Amniotic stem cell (primary cell): Measurements from ENCODE around the gene UBR2.
"Not testable (repeated sequence)": the region's sequence is repeated elsewhere in the genome, so short reads cannot be mapped to it uniquely, and the experiment has no call there.

Source experiments
- DNase-seq: peaks from one replicate; lab custom pipeline; 2025; lab: John Stamatoyannopoulos, UW

UBR2 gene

DNA sequence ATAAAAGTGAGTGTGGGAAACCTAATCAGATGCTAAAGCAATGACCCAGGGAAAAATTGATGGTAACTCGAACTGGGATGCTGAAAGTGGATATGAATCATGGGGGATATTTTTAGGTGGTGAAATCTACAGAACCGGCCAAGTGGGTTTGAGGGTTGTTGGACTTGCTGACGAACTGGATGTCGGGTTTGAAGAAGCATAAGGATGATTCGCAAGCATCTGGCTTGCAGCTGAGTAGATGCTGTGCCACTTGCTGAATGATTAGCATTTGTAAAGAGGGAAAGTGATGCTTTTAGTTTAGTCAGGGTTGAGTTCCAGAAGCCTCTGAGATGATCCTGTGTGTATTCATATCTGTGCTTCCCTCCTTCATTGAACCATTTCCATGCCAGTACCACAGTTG is 54.9 kb downstream of the UBR2 start:
- DNase-seq, result no peak

DNA sequence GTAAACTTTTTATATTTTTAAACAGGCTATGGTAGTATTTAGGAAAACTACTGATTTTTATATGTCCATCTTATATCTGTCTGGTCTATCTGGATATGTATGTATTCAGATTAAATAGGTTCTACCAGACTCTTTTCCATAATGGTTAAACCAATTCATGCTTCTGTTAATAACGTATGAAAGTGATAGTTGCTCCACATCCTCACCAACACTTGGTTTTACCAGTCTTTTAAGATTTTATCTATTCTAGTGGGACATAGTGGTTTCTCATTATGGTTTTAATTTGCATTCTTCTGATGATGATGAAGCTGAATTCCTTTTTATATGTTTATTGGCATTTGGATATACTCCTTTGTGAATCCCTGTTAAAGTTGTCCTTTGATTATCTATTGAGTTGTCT is 56.1 kb downstream of the UBR2 start:
- DNase-seq, result no peak

DNA sequence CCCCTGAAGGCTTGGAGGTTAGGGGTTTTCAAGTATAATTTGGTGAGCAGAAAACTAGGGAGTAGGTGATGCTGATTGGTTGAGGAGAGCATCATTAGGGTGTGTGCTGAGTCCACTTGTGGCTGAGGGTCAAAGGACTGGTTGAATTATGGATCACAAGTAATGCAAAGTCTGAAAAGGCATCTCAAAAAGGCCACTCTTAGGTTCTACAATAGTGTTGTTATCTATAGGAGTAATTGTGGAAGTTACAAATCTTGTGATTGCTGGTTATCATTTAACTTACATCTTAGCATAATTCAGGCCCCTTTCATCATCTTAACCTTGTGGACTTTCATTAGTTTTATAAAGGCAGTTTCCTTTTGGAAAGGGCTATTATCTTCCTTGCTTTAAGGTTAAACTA is 60.8 kb downstream of the UBR2 start:
- DNase-seq, result no peak

DNA sequence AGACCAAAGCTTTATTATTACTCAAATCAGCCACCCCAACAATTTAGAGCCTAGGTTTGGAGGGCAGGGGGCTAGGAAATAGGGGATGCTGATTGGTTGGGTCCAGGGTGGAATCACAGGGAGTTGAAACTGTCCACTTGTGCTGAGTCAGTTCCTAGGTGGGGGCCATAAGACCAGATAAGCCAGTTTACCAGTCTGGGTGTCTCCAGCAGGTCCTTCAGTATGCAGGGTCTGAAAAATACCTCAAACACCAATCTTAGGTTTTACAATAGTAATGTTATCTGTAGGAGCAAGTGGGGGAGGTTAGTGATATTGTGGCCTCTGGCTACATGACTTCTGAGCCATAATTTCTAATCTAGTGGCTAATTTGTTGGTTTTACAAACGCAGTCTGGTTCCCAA is 63.2 kb downstream of the UBR2 start:
- DNase-seq, result no peak

DNA sequence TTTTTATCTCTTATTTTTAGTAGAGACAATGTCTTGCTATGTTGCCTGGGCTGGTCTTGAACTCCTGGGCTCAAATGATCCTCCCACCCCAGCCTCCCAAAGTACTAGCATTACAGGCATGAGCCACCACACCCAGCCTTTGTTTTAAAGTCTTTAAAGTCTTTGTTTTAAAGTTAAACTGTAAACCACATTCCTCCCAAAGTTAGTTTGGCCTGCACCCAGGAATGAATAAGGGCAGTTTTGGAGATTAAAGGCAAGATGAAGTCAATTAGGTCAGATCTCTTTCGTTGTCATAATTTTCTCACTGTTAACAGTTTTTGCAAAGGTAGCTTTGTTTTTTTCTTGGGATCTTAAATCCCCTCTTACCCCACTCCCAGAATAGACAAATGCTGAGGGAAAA is 63.8 kb downstream of the UBR2 start:
- no peak for DNase-seq

DNA sequence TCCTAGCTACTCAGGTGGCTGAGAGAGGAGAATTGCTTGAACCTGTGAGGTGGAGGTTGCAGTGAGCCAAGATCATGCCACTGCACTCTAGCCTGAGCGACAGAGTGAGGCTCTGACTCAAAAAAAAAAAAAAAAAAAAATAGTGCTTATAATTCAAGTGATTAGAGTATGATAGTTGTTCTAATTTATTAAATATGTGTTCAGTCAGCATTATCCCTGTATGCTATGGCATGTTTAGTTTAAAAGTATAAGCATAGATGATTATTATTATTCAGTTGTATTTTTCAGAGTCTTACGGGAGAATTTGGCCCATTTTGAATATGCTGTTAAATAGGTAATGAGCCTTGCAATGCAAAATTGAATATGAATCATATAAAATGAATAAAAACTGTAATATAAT is 64.8 kb downstream of the UBR2 start:
- DNase-seq, result no peak

DNA sequence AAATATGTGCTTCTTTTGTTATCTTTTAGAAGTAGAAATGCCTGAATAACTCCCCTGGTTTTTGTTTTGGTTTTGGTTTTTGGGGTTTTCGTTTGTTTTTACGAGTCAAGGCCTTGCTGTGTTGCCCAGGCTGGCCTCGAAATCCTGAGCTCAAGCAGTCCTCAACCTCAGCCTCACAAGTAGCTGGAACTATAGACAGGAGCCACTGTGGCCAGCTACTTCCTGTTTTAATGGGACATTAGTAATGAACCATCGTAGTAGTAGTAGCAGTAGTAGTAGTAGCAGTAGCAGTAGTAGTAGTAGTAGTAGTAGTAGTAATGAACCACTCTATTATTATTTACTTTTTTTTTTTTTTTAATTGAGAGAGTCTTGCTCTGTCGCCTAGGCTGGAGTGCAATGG is 66.0 kb downstream of the UBR2 start:
- DNase-seq, result no peak

DNA sequence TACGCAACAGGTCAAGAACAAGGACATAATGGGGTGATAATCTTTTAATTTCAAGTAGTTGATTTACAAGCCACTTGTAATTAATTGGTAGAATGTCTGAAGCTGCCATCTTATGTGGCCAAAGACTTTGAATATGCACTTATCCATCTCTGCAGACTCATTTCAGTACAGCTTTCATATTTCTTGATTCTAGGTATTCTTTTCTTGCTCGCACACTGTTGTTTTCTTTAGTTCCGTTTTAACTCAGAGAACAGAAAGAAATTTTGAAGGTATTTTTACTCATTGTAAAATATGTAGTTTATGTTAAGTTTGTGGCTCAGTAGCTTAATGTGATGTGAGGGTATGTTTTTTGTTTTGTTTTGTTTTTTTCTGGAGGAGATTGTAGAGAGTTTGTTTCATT is 73.9 kb downstream of the UBR2 start:
- DNase-seq, result no peak

DNA sequence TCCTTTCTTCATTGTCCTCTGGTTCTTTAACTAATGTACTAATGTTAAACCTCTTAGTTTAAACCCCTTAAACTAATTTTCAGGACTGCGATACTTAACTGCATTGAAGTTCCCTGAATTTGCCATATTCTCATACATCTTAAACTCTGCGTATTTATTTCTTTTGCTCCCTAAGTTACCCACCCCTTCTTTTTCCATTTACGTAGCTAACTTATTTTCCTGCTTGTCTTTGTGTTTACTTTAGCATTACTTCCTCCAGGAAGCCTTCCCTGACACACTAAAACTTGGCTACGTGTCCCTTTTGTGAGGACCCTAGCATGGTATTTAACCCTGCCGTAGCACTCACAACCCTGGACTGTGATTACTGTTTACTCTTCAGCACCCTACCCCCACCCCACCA is 79.0 kb downstream of the UBR2 start:
- DNase-seq, result no peak

DNA sequence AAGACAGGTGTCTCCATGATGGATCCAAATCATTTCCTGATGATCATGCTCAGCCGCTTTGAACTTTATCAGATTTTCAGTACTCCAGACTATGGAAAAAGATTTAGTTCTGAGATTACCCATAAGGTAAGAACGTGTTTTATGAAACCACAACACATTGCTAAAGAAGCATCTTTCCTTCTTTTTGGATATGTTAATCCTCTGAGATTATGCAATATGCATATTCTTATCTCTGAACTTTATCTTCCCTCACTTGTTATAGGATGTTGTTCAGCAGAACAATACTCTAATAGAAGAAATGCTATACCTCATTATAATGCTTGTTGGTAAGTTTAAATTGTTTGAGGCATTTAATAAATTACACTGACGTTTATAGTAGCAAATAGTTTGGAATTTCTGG is 80.4 kb downstream of the UBR2 start:
- no peak for DNase-seq

DNA sequence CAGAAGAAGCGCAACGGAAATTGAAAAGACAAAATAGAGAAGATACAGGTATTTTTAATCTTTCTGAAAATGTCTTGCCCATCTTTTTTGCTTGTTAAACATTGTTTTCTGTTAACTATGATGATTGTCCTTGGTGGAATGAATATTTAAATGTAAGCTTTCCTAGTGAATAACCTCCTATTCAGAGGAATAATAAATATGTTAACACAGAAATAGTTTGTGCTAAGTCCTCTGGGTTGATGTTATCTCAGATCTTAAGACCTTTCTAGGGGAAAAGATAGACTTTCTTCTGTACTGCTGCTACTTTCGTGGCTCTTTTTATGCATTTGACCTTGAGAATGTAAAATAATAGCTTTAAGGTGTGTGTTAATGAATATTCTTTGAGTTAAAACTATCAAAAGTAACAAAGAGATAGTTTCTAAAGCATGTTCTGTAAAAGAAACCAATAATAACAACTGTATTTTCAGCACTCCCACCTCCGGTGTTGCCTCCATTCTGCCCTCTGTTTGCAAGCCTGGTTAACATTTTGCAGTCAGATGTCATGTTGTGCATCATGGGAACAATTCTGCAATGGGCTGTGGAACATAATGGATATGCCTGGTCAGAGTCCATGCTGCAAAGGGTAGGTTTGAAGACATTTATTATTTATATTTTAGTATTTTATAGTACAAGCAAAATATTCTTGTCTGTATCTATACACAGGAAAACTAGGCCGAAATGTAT is 88.4 kb downstream of the UBR2 start:
- DNase-seq, result no peak

DNA sequence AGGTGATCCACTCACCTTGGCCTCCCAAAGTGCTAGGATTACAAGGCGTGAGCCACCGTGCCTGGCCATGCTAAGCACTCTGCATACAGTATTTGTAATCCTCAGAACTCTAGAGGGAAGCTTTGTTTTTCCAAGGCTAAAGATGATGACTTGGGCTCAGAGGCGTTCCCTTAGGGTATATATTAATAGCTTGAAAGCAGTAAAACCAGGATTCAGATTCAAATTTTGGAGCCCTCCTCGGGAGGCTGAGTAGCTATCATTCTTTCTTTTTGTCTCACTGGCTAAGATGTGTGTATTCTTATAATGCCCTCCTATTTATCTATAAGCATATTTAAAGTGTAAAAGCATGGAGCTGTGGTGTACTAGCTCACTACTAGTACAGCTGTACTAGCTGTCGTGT is 90.0 kb downstream of the UBR2 start:
- no peak for DNase-seq

DNA sequence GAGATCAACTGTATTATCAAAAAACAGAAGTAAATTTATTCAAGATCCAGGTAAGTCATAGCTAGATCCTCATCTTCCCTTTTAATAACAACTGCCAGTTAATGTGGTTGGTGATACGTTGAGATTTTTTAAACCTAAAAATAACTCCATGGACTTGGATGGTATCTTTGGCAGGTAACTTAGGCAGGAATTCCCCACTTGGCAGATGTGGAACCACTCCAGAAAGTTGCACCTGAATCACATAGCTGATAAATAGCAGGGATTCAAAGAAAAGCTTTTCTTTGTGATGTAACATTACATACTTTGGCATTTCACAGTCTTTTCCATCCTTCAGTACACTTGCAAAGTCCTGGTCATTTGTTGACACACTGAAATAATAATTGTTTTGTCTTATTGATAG is 96.0 kb downstream of the UBR2 start:
- DNase-seq, result no peak

DNA sequence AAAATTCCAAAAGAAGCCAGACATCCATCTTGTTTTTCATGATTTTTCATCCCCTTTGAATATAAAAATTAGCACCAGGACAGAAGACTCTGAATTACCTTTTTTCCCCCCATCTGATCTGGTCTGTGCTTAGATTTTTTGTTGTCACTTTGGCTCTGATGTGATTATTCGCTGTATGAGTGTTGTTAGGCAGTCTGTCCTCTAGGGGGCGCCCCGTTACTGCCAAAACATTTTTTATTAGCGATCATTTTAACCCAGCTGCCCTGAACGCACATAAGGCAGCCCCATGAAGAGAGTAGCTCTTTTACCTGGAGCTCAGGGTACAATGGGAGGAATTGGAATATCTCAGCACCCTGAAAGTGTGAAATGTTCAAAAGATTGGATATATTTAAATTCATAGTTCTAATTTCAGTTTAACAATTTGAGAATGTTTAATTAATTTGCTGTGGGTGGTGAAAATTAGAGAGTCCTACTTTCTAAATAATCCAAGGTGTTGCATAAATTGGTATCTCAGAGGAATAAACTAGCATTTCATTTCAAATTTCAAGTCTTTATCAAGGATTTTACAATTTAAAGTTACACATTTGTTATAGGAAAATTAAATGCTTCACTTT is 97.8 kb downstream of the UBR2 start:
- DNase-seq, result peak; percentile 21

DNA sequence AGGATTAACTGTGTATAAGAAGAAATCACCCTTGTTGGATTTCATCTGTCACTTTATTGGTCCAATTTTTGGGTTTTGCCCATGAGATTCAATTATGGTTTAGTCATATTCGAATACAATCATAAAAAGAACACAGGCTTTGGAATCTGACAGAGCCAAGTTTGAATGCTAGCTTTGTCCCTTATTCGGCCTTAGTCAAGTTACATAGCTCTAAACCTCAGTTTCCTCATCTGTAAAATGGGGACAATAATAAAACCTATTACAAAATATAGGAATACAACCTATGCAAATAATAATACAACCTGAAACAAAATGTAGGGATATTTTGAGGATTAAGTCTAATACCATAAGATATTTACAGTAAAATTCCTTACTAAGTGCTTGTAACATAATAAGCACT is 100.9 kb downstream of the UBR2 start:
- DNase-seq, result no peak

DNA sequence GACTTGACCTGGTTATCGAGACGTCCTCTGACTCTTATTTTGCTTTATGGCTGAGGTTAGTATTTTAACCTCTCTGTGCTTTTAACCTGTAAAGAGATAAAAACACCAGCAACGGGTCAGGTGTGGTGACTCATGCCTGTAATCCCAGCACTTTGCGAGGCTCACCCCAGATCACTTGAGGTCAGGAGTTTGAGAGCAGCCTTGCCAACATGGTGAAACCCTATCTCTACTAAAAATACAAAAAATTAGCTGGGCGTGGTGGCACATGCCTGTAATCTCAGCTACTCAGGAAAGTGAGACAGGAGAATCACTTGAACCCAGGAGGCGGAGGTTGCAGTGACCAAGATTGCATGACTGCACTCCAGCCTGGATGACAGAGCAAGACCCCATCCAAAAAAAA is 110.5 kb downstream of the UBR2 start:
- DNase-seq, result not testable (repeated sequence)

DNA sequence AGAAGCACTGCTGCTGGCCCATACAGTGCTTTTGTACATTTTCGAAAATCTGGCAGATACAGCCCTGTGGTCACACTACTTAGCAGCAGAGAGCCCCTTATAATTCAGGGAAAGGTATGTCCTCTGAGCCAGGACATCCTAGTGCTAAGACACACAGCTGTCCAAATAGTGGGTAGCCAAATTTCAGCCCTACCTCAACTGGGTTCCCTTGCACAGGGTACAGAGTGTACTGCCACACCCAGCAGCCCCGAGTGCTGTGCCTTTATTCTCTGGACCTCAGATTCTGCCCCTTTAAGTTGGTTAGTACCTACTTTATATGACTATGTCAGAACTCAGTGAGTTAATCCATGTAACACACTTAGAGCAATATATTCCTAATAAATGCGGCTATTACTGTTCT is 111.0 kb downstream of the UBR2 start:
- no peak for DNase-seq

DNA sequence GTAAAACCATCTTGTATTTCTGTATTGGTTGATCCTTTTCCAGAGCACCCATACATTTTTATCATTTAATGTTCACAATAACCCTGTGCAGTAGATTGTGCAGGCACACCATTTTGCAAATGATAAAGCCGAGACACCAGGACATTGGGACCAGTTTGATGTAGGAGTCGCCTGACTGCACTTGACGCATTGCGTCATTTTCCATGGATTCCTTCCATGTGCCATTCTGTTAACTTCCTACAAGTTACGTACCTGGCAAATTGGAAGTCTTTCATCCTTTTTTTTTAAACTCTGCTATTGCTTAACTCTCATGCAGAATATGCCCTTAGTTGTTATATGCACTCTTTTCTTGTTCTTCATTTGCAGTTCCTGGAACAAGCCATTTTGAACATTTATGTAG is 115.5 kb downstream of the UBR2 start:
- DNase-seq, result no peak

DNA sequence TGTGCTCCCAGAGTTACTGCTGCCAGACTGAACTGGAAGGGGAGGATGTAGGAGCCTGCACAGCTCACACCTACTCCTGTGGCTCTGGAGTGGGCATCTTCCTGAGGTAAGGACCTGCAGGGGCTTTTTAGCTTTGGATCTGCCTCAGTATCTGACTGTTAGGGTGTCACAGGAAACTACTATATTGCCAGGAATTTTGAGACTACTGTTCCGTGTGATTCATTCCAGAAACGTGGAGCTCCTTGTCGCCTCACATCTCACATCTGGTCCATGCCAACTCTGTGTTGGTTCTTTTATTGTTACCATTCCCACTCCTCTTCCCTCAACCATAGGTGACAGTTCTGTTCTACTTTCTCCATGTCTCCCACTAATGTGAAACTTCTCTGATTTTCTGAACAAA is 124.5 kb downstream of the UBR2 start:
- no peak for DNase-seq

DNA sequence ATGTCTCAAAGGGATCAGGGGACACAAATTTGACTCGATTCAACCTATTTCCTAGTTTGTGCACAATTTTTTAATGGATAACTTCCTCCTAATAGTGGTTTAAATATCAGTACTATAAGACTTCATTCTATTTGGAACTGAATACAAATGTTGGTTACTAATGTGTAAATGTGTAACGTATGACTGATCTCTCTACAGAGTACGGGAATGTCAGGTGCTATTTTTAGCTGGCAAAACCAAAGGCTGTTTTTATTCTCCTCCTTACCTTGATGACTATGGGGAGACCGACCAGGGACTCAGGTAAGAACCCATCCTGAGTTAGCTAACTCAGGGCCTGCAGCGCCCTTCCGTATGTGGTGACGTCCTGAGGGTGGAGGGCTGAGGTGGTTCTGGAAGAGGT is 125.5 kb downstream of the UBR2 start:
- no peak for DNase-seq

DNA sequence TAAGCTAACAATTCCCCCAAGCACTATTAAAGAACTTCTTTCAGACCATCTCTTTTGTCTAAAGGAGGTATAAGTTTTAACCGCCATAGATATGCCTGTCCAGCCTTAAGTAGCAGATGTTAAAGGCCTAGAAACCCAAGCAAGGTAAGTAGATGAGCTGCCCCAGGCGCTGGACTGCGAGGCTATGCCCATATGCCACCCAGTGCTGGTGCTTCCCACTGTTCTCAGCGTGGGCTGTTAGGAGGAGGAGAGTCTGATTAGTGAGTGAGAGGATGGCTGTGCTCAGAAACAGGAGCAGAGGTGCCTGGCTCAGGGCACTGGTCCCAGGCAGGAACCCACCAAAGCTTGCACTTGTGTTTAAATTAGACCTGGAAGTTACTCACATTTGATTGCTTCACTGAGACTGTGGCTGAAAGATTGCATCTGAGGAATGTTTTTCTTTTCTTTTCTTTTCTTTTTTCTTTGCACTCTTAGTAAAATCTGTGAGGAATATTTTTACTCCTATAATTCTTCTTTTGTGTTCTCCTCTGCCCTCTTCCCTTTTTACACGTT is 126.4 kb downstream of the UBR2 start:
- DNase-seq, result no peak

DNA sequence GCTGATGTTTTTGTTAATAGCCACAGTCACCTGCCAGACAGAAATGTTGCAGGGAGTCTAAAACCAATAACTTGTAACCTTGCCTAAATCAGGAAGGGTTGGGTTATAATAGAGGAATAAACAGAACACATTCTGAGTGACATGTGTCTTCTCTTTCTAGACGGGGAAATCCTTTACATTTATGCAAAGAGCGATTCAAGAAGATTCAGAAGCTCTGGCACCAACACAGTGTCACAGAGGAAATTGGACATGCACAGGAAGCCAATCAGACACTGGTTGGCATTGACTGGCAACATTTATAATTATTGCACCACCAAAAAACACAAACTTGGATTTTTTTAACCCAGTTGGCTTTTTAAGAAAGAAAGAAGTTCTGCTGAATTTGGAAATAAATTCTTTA is 127.0 kb downstream of the UBR2 start:
- no peak for DNase-seq

DNA sequence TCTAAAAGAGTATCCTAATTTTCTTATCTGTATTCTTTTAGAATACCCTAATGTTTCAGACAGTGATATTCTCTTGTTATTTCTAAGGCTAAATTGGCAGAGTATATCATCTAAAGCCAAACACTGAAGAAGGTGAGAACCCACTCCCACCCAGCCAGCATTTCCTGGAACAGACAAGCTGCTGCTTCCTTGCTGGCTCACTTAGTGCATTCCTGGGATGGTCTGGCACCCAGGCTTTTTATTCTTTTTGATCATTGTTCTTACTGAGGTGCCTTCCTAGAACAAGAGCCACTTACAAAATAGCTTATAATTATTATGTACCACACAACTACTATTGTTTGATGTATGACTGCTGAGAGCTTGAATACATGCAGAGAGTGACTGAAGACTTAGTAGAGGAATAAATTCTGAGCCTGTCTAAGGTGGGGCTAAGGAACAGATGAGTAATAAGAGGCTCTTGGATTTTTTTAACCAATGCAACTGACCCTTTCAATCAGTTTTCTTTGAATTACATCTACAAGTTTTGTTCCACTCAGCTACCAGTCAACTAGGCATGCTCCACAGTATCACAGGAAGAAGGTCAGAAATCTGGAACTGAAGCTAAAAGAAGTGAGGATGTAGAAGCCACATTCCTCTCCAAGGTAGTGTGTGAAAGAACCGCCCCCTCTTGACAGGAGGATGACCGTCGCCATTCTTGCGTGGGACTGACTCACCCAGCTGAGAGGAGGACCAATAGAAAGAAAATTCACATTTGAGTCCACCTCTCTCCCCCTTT is 128.5 kb downstream of the UBR2 start:
- DNase-seq, result peak; percentile 30
